Measurements from ENCODE around the gene SEMA4D. TPM values are rescaled to one million over a fixed set of nuclear protein-coding genes. Genes with fewer than 3 reads are reported as not detected.

The SEMA4D gene
- total RNA-seq, 1 donor = 0.43 TPM

DNA sequence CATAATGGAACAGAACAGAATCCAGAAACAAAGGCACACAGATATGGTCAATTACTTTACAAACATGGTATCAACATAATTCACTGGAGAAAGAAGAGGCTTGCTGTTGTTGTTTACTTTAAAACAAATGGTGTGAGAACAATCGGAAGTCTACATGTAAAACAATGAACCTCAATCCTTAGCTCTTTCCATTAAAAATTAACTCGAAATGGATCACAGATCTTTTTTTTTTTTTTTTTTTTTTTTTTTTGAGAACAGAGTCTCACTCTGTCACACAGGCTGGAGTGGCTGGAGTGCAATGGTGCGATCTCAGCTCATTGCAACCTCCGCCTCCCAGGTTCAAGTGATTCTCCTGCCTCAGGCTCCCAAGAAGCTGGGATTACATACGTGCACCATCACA lies 9.8 kb downstream of the SEMA4D start:
- no peak overlapping the region for H3K4me3 ChIP-seq (ENCODE audit: low read depth, low read length)
- TF ChIP-seq, protein P1, sequence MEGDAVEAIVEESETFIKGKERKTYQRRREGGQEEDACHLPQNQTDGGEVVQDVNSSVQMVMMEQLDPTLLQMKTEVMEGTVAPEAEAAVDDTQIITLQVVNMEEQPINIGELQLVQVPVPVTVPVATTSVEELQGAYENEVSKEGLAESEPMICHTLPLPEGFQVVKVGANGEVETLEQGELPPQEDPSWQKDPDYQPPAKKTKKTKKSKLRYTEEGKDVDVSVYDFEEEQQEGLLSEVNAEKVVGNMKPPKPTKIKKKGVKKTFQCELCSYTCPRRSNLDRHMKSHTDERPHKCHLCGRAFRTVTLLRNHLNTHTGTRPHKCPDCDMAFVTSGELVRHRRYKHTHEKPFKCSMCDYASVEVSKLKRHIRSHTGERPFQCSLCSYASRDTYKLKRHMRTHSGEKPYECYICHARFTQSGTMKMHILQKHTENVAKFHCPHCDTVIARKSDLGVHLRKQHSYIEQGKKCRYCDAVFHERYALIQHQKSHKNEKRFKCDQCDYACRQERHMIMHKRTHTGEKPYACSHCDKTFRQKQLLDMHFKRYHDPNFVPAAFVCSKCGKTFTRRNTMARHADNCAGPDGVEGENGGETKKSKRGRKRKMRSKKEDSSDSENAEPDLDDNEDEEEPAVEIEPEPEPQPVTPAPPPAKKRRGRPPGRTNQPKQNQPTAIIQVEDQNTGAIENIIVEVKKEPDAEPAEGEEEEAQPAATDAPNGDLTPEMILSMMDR (IDR thresholded peaks at IDR 0.05; ENCODE audit: insufficient read depth, low read depth, low read length) = no peak
- DNase-seq (ENCODE audit: low read depth) = no peak

GRCh38 chr9:89486681-89487080 lies 11.2 kb downstream of the SEMA4D start:
- TF ChIP-seq, protein P1 (IDR thresholded peaks at IDR 0.05; ENCODE audit: insufficient read depth, low read depth, low read length) = no peak
- no peak overlapping the region for H3K4me3 ChIP-seq (ENCODE audit: low read depth, low read length)
- no peak for DNase-seq (ENCODE audit: low read depth)

DNA sequence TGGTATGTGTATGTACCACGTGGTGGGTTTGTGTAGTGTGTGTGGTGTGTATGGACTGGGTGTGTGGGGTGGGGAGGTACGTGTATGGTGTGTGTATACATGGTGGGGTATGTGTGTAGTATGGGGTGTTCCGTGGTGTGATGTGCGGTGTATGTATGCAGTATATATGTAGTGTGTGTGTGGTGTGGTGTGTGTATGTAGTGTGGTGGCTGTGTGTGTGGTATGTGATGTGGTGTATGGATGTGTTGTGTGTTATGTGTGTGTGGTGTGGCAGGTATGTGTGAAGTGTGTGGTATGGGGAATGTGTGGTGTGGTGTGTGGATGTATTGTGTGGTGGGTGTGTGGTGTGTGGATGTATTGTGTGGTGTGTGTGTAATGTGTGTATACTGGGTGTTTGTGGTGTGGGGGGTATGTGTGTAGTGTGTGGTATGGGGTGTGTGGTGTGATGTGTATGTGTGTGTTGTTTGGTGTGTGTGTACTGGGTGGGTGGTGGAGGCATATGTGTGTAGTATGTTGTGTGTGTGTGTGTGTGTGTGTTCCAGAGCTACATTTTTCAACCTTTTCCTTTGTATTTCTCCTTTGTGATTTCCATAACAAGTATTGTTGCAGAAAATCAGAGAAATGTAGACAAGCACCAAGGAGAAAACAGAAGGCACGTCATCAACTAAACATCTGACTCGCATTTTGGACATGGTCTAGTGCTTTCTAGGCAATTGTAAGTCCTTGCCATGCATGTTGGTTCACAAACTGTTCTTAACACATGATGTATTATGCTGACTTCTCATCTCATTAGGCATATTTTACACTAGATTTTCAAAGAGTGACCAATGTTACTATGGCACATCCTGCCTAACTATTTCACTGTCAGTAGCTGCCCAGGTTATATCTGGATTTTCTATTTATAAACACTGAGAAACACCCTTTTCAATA lies 13.2 kb downstream of the SEMA4D start:
- TF ChIP-seq, protein P1 (IDR thresholded peaks at IDR 0.05; ENCODE audit: insufficient read depth, low read depth, low read length) = no peak
- no peak for DNase-seq (ENCODE audit: low read depth)

DNA sequence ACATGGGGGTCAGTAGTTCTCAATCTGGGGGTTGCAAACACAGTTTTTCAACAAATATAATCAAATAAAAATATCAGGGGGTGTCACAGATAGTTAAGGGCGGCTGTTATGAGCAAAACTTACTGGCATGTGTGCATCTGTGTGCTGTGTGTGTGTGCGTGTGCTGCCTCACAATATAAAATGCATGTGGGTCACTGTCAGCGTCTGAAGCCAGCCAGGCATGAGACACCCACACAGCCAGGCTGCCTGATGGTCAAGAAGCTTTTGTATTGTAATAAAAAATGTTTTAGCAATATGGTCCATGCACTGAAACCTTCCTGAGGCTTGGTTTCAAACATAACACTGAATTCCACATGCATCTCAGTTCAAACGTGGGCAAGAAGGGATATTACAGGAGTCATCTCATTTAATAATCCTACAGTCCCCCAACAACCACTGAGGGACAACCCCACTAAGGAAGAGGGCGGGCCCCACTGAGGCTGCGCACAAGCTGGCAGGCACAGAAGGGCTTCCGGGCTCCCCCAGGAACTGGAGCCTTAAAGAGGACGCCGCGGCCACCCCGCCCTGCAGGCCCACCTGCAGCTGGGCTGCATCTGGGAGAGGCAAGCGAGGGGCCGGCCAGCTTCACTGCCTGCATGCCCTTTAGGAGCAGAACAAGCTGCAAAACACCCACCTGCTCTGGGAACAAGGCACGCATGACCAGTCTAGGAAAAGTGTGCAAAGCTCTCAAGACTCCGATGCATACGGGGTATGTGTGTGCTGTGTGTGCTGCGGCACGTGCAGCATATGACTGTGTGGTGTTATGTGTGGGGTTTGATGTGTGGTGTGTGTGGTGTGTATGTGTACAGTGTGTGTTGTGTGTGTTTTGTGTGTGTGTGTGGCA lies 14.1 kb downstream of the SEMA4D start:
- no peak for DNase-seq (ENCODE audit: low read depth)
- TF ChIP-seq, protein P1 (IDR thresholded peaks at IDR 0.05; ENCODE audit: insufficient read depth, low read depth, low read length) = no peak
- H3K4me3 ChIP-seq (ENCODE audit: low read depth, low read length) = no peak overlapping the region

More for the DNA sequence above, 13.2 kb downstream of the SEMA4D start:
- no peak overlapping the region for H3K4me3 ChIP-seq (ENCODE audit: low read depth, low read length)

DNA sequence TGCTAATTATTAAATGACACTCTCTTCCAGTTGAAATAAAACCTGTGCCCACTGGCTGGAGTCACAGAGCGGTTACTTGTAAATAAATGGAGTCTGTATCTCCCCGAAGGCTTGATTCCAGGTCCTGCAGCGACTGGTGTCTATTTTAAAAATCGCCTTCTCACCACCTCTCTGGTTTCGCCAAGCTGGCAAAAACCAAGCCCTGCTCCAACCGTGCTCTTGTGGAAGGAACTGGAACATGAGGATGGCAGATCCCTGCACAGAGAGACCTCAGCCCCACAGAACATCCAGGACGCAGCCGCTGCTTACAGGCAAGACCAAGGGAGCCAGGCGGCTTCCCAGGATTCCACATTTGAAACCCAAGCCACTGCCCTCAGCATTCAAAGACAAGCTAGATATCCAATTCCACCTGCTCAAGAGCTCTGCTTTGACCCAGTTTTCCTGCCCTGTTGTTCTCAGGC lies 15.0 kb downstream of the SEMA4D start:
- no peak overlapping the region for H3K4me3 ChIP-seq (ENCODE audit: low read depth, low read length)
- TF ChIP-seq, protein P1 (IDR thresholded peaks at IDR 0.05; ENCODE audit: insufficient read depth, low read depth, low read length) = no peak
- no peak for DNase-seq (ENCODE audit: low read depth)

DNA sequence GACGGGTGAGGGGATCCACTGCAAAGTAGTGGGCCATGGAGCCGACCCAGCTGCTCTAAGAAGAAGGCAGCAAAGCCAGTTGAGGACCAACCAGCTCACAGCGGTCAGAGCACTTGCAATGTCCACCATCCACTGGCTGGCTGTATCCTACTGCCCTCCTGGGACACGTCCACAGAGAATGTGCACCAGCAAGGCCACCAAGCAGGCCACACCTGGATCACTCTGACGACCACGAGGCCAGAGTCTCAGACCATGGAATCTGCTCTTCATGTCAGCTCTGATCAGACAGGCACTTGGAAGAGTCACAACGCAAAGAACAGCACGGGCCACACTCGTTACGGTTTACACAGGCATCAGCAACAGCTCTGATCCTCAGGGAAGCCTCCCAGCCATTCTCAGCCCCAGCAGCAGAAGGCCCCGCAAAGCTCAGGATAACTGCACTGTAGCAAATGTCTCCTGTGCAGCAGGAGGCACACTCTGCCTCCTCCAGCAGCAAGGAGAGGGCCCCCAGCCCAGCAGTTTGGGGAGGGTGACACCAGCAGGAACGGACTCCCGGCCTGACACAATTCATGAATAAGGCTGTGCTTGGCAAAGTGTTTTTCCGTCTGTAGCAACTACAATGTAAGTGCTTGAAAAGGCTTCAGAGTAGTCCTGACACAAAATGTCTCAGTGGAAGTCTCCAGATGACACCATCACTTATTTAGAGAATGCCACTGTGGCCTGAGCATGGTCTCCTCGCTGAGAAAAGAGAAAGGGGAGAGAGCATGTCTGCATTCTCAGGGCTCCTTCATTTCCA lies 15.7 kb downstream of the SEMA4D start:
- H3K4me3 ChIP-seq (ENCODE audit: low read depth, low read length) = no peak overlapping the region
- TF ChIP-seq, protein P1 (IDR thresholded peaks at IDR 0.05; ENCODE audit: insufficient read depth, low read depth, low read length) = no peak
- no peak for DNase-seq (ENCODE audit: low read depth)

Data from fibroblast of villous mesenchyme (primary cell).